HG03432 (cell line): Measurements from ENCODE around the gene OCEL1.

Source experiments
- ATAC-seq: cut with Tn5 transposase; IDR thresholded peaks from one replicate; pipeline ENCODE4 v1.9.1; 2021; ENCODE audit warnings: mild to moderate bottlenecking, moderate library complexity; ENCODE audit not compliant: unreplicated experiment

OCEL1 gene

GRCh38 chr19:17209126-17210036 lies 16.6 kb upstream of the OCEL1 start:
- ATAC-seq = no peak

- ATAC-seq = no peak
Measured at GRCh38 chr19:17210296-17210695, 15.7 kb upstream of the OCEL1 start.

- no peak for ATAC-seq
Measured at GRCh38 chr19:17211547-17212446, 14.2 kb upstream of the OCEL1 start.

GRCh38 chr19:17213334-17213733 lies 12.7 kb upstream of the OCEL1 start:
- ATAC-seq = no peak

- ATAC-seq = peak; percentile 3
Measured at GRCh38 chr19:17214508-17215126, 11.4 kb upstream of the OCEL1 start.

GRCh38 chr19:17215127-17215971 lies 10.7 kb upstream of the OCEL1 start, which contains the start of gene USE1:
TSS of gene USE1 (plus strand) at chr19:17215357. CDS start at chr19:17215406, 49 bp downstream.
- ATAC-seq = peak; percentile 76

GRCh38 chr19:17216058-17216670 lies 9.9 kb upstream of the OCEL1 start:
- no peak for ATAC-seq

GRCh38 chr19:17219286-17219685 lies 6.7 kb upstream of the OCEL1 start:
- no peak for ATAC-seq

- no peak for ATAC-seq
Measured at GRCh38 chr19:17220207-17220758, 5.7 kb upstream of the OCEL1 start.

- ATAC-seq = no peak
Measured at GRCh38 chr19:17225053-17225452, 973 bp upstream of the OCEL1 start.

GRCh38 chr19:17227798-17228367 lies 1.9 kb downstream of the OCEL1 start:
- no peak for ATAC-seq

- no peak for ATAC-seq
Measured at GRCh38 chr19:17229890-17230289, 3.9 kb downstream of the OCEL1 start.

GRCh38 chr19:17232258-17232657 lies 6.2 kb downstream of the OCEL1 start:
- no peak for ATAC-seq

GRCh38 chr19:17234911-17235299 lies 8.9 kb downstream of the OCEL1 start:
- no peak for ATAC-seq

GRCh38 chr19:17235300-17235970 lies 9.4 kb downstream of the OCEL1 start:
- ATAC-seq = peak; percentile 68

- ATAC-seq = no peak
Measured at GRCh38 chr19:17235971-17236777, 10.1 kb downstream of the OCEL1 start.

GRCh38 chr19:17236811-17237543 lies 11.0 kb downstream of the OCEL1 start:
- no peak for ATAC-seq
